Mesendoderm (in vitro differentiated cells): ENCODE results near the gene CT45A7. TPM values are rescaled to one million over a fixed set of nuclear protein-coding genes. Genes with fewer than 3 reads are reported as not detected.
"Not testable (repeated sequence)": the region's sequence is repeated elsewhere in the genome, so short reads cannot be mapped to it uniquely, and the experiment has no call there.

Experiments used
- DNase-seq: peaks from one replicate; pipeline ENCODE4 v3.0.0; 2013
- H2AK5ac ChIP-seq: 2 replicates; pipeline ENCODE4 v1.6.1; 2013; ENCODE audit warnings: low read length, inconsistent platforms
- H2BK120ac ChIP-seq: 2 replicates; pipeline ENCODE4 v1.6.1; 2013; ENCODE audit warnings: low read depth, mild to moderate bottlenecking, low read length, moderate library complexity, mixed read lengths
- H2BK15ac ChIP-seq: replicated peaks from 2 replicates; pipeline ENCODE4 v1.6.1; 2013; ENCODE audit warnings: low read depth, mild to moderate bottlenecking, moderate library complexity
- H2BK5ac ChIP-seq: 2 replicates; pipeline ENCODE4 v1.6.1; 2013; ENCODE audit warnings: low read length, inconsistent platforms
- H3K18ac ChIP-seq: 2 replicates; pipeline ENCODE4 v1.6.1; 2013; ENCODE audit warnings: mild to moderate bottlenecking, low read length, mixed read lengths
- H3K23ac ChIP-seq: one replicate; pipeline ENCODE4 v1.6.1; 2013; ENCODE audit warnings: low read length
- H3K27ac ChIP-seq: 2 replicates; pipeline ENCODE4 v1.5.1; 2013; ENCODE audit warnings: low read depth, mild to moderate bottlenecking, inconsistent platforms, low read length, moderate library complexity
- H3K27me3 ChIP-seq: 2 replicates; pipeline ENCODE4 v1.6.1; 2013; ENCODE audit warnings: low read length, control low read depth, mild to moderate bottlenecking, inconsistent platforms; ENCODE audit not compliant: insufficient read depth, poor library complexity
- H3K36me3 ChIP-seq: 2 replicates; pipeline ENCODE4 v1.6.1; 2013; ENCODE audit warnings: low read length, inconsistent platforms; ENCODE audit not compliant: control insufficient read depth, insufficient read depth
- H3K4ac ChIP-seq: one replicate; pipeline ENCODE4 v1.6.1; 2013; ENCODE audit warnings: low read depth, mild to moderate bottlenecking, low read length, moderate library complexity
- H3K4me1 ChIP-seq: 2 replicates; pipeline ENCODE4 v1.6.1; 2013; ENCODE audit warnings: low read depth, low read length, inconsistent platforms; ENCODE audit not compliant: control insufficient read depth
- H3K4me2 ChIP-seq: 2 replicates; pipeline ENCODE4 v1.6.1; 2013; ENCODE audit warnings: low read length
- H3K4me3 ChIP-seq: 2 replicates; pipeline ENCODE4 v1.5.1; 2013; ENCODE audit warnings: mild to moderate bottlenecking, low read length
- H3K56ac ChIP-seq: one replicate; pipeline ENCODE4 v1.6.1; 2013; ENCODE audit warnings: low read length
- H3K79me1 ChIP-seq: 2 replicates; pipeline ENCODE4 v1.6.1; 2013; ENCODE audit warnings: low read length, inconsistent platforms
- H3K79me2 ChIP-seq: 2 replicates; pipeline ENCODE4 v1.6.1; 2013; ENCODE audit warnings: mild to moderate bottlenecking, low read length; ENCODE audit not compliant: control insufficient read depth, insufficient read depth
- H3K9ac ChIP-seq: 2 replicates; pipeline ENCODE4 v1.6.1; 2013; ENCODE audit warnings: low read length, inconsistent platforms
- H4K5ac ChIP-seq: one replicate; pipeline ENCODE4 v1.6.1; 2013; ENCODE audit warnings: low read length
- H4K8ac ChIP-seq: one replicate; pipeline ENCODE4 v1.6.1; 2013; ENCODE audit warnings: low read depth, mild to moderate bottlenecking, control low read depth, low read length, moderate library complexity
- WGBS: extraction: QIAGEN DNeasy Blood & Tissue Kit; methylation state at CpG from one replicate; pipeline ENCODE4 v1.1.7; 2013; ENCODE audit warnings: low lambda C conversion rate, missing lambda C conversion rate; ENCODE audit not compliant: insufficient coverage; ENCODE audit errors: extremely low coverage; 5-methylcytosine and 5-hydroxymethylcytosine counted together
- polyA plus RNA-seq, 2 experiments: library from polyadenylated mRNA; stranded (reverse); fragments of 200-250 nt; gene quantifications; one replicate each; pipeline ENCODE4 v1.2.3, GENCODE V29; 2013

The CT45A7 gene, protein sequence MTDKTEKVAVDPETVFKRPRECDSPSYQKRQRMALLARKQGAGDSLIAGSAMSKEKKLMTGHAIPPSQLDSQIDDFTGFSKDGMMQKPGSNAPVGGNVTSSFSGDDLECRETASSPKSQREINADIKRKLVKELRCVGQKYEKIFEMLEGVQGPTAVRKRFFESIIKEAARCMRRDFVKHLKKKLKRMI
- polyA plus RNA-seq (2013, experiment 1 of 2) = not detected
- not detected for polyA plus RNA-seq (2013, experiment 2 of 2)

DNA sequence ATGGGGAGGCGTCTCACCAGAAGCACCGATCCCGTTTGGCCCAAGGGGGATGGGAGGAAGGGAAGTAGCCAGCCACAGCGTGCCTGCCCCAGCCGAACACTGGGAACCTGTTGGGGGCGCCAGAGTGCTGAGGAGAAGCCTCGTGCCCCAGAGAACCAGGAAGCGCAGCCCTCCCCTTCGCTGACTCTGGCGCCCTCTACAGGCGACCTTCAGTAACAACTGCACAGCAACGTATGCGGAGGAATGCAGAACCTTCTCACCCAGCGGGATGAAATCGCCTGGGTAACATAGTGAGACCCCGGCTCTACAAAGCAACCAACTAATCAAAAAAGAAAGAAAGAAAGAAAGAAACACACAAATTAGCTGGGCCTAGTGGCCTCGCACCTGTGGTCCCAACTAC is at the start of gene CT45A7:
Gene CT45A7 (minus strand): TSS at position 101 of the 400 bp plus-strand sequence. CDS start 3,747 bp downstream, outside the sequence.
- H3K23ac ChIP-seq, H3K79me1 ChIP-seq, H3K9ac ChIP-seq, H3K4me3 ChIP-seq, H3K36me3 ChIP-seq, H2BK120ac ChIP-seq, H3K18ac ChIP-seq, H4K8ac ChIP-seq, H3K4me1 ChIP-seq, DNase-seq, H3K79me2 ChIP-seq, H3K4me2 ChIP-seq, H3K4ac ChIP-seq, H4K5ac ChIP-seq, H3K27me3 ChIP-seq, H2BK15ac ChIP-seq, H2BK5ac ChIP-seq, H3K27ac ChIP-seq, H3K56ac ChIP-seq, H2AK5ac ChIP-seq: not testable (repeated sequence)
- no CpG with 5 or more reads among the region's 17 CpGs for WGBS

DNA sequence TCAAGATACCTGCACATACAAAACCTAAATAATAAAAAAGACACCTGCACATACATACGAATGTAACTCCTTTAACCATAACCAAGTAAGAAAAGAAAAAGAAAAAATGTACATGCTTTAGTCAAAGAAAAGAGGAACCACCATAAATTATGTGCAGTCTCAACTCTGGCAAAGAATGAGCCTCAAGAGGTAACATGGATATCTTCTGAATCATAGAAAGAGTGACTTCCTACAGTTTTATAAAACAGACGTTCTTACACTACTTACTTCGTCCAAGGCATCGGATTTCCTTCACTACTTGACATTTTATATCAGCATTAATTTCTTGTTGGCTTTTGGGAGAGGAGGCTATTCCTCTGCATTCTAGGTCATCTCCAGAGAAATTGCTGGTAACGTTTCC is 45.7 kb upstream of the CT45A7 start:
- not testable (repeated sequence) for H4K5ac ChIP-seq, H2BK5ac ChIP-seq, H3K79me2 ChIP-seq, H2BK120ac ChIP-seq, H3K27ac ChIP-seq, H2AK5ac ChIP-seq, H3K56ac ChIP-seq, H3K79me1 ChIP-seq, H3K4ac ChIP-seq, DNase-seq, H3K36me3 ChIP-seq, H3K4me1 ChIP-seq, H3K9ac ChIP-seq, H3K23ac ChIP-seq, H3K27me3 ChIP-seq, H3K4me2 ChIP-seq, H2BK15ac ChIP-seq, H3K4me3 ChIP-seq, H3K18ac ChIP-seq, H4K8ac ChIP-seq
- no CpG with 5 or more reads among the region's 5 CpGs for WGBS

DNA sequence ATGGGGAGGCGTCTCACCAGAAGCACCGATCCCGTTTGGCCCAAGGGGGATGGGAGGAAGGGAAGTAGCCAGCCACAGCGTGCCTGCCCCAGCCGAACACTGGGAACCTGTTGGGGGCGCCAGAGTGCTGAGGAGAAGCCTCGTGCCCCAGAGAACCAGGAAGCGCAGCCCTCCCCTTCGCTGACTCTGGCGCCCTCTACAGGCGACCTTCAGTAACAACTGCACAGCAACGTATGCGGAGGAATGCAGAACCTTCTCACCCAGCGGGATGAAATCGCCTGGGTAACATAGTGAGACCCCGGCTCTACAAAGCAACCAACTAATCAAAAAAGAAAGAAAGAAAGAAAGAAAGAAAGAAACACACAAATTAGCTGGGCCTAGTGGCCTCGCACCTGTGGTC is 34.6 kb upstream of the CT45A7 start, which contains the start of gene CT45A9:
Gene CT45A9 (minus strand): TSS at position 101 of the 400 bp plus-strand sequence. CDS start 3,751 bp downstream, outside the sequence.
- H2BK5ac ChIP-seq, H3K79me1 ChIP-seq, H4K8ac ChIP-seq, H3K18ac ChIP-seq, H3K56ac ChIP-seq, H3K4me3 ChIP-seq, H3K79me2 ChIP-seq, H3K4me1 ChIP-seq, H2BK15ac ChIP-seq, H2BK120ac ChIP-seq, H3K23ac ChIP-seq, H2AK5ac ChIP-seq, H4K5ac ChIP-seq, H3K4me2 ChIP-seq, H3K36me3 ChIP-seq, H3K9ac ChIP-seq, H3K4ac ChIP-seq, DNase-seq, H3K27ac ChIP-seq, H3K27me3 ChIP-seq: not testable (repeated sequence)
- no CpG with 5 or more reads among the region's 17 CpGs for WGBS

DNA sequence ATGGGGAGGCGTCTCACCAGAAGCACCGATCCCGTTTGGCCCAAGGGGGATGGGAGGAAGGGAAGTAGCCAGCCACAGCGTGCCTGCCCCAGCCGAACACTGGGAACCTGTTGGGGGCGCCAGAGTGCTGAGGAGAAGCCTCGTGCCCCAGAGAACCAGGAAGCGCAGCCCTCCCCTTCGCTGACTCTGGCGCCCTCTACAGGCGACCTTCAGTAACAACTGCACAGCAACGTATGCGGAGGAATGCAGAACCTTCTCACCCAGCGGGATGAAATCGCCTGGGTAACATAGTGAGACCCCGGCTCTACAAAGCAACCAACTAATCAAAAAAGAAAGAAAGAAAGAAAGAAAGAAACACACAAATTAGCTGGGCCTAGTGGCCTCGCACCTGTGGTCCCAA is 17.4 kb upstream of the CT45A7 start, which contains the start of gene CT45A8:
Gene CT45A8 (minus strand): TSS at position 101 of the 400 bp plus-strand sequence. CDS start 3,755 bp downstream, outside the sequence.
- H3K79me2 ChIP-seq, H3K4me1 ChIP-seq, H3K4me2 ChIP-seq, H2BK120ac ChIP-seq, H3K18ac ChIP-seq, H3K27me3 ChIP-seq, H3K79me1 ChIP-seq, H3K23ac ChIP-seq, H3K9ac ChIP-seq, H3K4me3 ChIP-seq, H3K36me3 ChIP-seq, H2BK5ac ChIP-seq, H3K56ac ChIP-seq, H3K4ac ChIP-seq, H4K5ac ChIP-seq, H2AK5ac ChIP-seq, H4K8ac ChIP-seq, DNase-seq, H3K27ac ChIP-seq, H2BK15ac ChIP-seq: not testable (repeated sequence)
- WGBS = no CpG with 5 or more reads among the region's 17 CpGs

DNA sequence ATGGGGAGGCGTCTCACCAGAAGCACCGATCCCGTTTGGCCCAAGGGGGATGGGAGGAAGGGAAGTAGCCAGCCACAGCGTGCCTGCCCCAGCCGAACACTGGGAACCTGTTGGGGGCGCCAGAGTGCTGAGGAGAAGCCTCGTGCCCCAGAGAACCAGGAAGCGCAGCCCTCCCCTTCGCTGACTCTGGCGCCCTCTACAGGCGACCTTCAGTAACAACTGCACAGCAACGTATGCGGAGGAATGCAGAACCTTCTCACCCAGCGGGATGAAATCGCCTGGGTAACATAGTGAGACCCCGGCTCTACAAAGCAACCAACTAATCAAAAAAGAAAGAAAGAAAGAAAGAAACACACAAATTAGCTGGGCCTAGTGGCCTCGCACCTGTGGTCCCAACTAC is 17.2 kb downstream of the CT45A7 start, which contains the start of gene CT45A2:
Gene CT45A2 (minus strand): TSS at position 101 of the 400 bp plus-strand sequence. CDS start 3,747 bp downstream, outside the sequence.
- not testable (repeated sequence) for H2BK15ac ChIP-seq, H3K79me2 ChIP-seq, H4K8ac ChIP-seq, H3K23ac ChIP-seq, H3K4me2 ChIP-seq, H2AK5ac ChIP-seq, H4K5ac ChIP-seq, H3K4me3 ChIP-seq, H3K18ac ChIP-seq, H3K56ac ChIP-seq, H3K9ac ChIP-seq, H3K79me1 ChIP-seq, H3K36me3 ChIP-seq, H3K27ac ChIP-seq, DNase-seq, H2BK120ac ChIP-seq, H3K4me1 ChIP-seq, H3K27me3 ChIP-seq, H2BK5ac ChIP-seq, H3K4ac ChIP-seq
- WGBS = no CpG with 5 or more reads among the region's 17 CpGs

DNA sequence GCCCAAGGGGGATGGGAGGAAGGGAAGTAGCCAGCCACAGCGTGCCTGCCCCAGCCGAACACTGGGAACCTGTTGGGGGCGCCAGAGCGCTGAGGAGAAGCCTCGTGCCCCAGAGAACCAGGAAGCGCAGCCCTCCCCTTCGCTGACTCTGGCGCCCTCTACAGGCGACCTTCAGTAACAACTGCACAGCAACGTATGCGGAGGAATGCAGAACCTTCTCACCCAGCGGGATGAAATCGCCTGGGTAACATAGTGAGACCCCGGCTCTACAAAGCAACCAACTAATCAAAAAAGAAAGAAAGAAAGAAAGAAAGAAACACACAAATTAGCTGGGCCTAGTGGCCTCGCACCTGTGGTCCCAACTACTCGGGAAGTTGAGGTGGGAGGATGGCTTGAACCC is 34.4 kb downstream of the CT45A7 start, which contains the start of gene CT45A6:
Gene CT45A6 (minus strand): TSS at position 101 of the 400 bp plus-strand sequence. CDS start 3,794 bp downstream, outside the sequence.
- H3K79me2 ChIP-seq, H3K27ac ChIP-seq, DNase-seq, H4K5ac ChIP-seq, H2AK5ac ChIP-seq, H2BK120ac ChIP-seq, H3K18ac ChIP-seq, H3K4me1 ChIP-seq, H2BK5ac ChIP-seq, H3K56ac ChIP-seq, H3K79me1 ChIP-seq, H3K36me3 ChIP-seq, H2BK15ac ChIP-seq, H3K4ac ChIP-seq, H3K4me2 ChIP-seq, H4K8ac ChIP-seq, H3K9ac ChIP-seq, H3K23ac ChIP-seq, H3K4me3 ChIP-seq, H3K27me3 ChIP-seq: not testable (repeated sequence)
- no CpG with 5 or more reads among the region's 16 CpGs for WGBS
